Measurements from ENCODE around the gene POGK.

POGK gene

GRCh38 chr1:166899769-166900168 lies 60.5 kb downstream of the POGK start:
- H3K4me3 ChIP-seq (ENCODE audit: low read length, poor library complexity, severe bottlenecking): no peak overlapping the region
- H3K27me3 ChIP-seq (ENCODE audit: insufficient read depth, low read length, poor library complexity, severe bottlenecking): no peaks in the 10 kb centered on the region
- no peaks in the 10 kb centered on the region for H3K79me2 ChIP-seq (ENCODE audit: insufficient read depth, low read length)
- no peak overlapping the region for H3K9ac ChIP-seq (ENCODE audit: low read depth, low read length, poor library complexity, severe bottlenecking)
- no peaks in the 10 kb centered on the region for H3K9me2 ChIP-seq (replicated peaks; ENCODE audit: low read depth, low read length)
- H3F3A ChIP-seq (ENCODE audit: low read depth): peaks cover 4% of the 10 kb centered on the region; the same call in 1 of the 2 replicates
- peaks cover 27% of the 10 kb centered on the region for H3K4me1 ChIP-seq (ENCODE audit: insufficient read depth, low read length, poor library complexity, severe bottlenecking)
- H3K36me3 ChIP-seq (ENCODE audit: insufficient read depth, low read length): no peaks in the 10 kb centered on the region
- TF ChIP-seq CTCF (conservative IDR thresholded peaks at IDR 0.05; ENCODE audit: low read length) (no peak), EZH2phosphoT487 (IDR thresholded peaks at IDR 0.05; ENCODE audit: borderline replicate concordance) (no peak)
- H4K20me1 ChIP-seq (ENCODE audit: insufficient read depth, low read length, poor library complexity, severe bottlenecking): no peaks in the 10 kb centered on the region
- H3K9me3 ChIP-seq (ENCODE audit: insufficient read depth, low read depth, low read length): peaks cover 9% of the 10 kb centered on the region
- no peak overlapping the region for H3K4me2 ChIP-seq (ENCODE audit: low read depth, low read length, poor library complexity, severe bottlenecking)
- H2AFZ ChIP-seq (ENCODE audit: low read length): no peak overlapping the region

GRCh38 chr1:166900987-166901386 lies 61.7 kb downstream of the POGK start:
- Histone ChIP-seq H3K27me3 (ENCODE audit: insufficient read depth, low read length, poor library complexity, severe bottlenecking) (no peaks in the 10 kb centered on the region), H3K4me2 (ENCODE audit: low read depth, low read length, poor library complexity, severe bottlenecking) (peak overlapping the region; percentile 40)
- no peak for TF ChIP-seq CTCF (conservative IDR thresholded peaks at IDR 0.05; ENCODE audit: low read length)
- TF ChIP-seq EZH2phosphoT487 (IDR thresholded peaks at IDR 0.05; ENCODE audit: borderline replicate concordance): no peak

DNA sequence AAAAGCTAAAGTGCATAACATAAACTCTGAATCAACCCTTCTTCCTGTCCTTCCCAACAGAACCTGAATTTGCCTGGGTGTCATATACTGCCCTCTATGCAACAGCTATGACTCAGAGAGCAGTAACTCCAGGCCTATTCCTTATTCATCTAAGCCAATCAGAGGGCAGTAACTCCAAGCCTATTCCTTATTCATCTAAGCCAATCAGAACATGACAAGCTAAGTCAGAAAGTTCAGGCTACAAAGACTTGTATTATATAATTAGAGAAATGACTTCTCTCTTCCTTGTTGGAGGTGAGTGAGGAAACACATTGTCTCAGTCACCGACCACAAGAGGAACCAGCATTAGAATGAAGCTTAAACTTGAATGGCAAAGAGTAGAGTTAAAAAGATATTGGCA lies 63.0 kb downstream of the POGK start:
- peak overlapping the region; percentile 14 for H3K4me3 ChIP-seq (ENCODE audit: low read length, poor library complexity, severe bottlenecking)
- H3K9me3 ChIP-seq (ENCODE audit: insufficient read depth, low read depth, low read length): peaks cover 7% of the 10 kb centered on the region
- H3K9ac ChIP-seq (ENCODE audit: low read depth, low read length, poor library complexity, severe bottlenecking): peak overlapping the region; percentile 51
- peak overlapping the region; percentile 64; the same call in 1 of the 2 replicates for H2AFZ ChIP-seq (ENCODE audit: low read length)
- H3K9me2 ChIP-seq (replicated peaks; ENCODE audit: low read depth, low read length): no peaks in the 10 kb centered on the region
- no peaks in the 10 kb centered on the region for H3K27me3 ChIP-seq (ENCODE audit: insufficient read depth, low read length, poor library complexity, severe bottlenecking)
- TF ChIP-seq CTCF (conservative IDR thresholded peaks at IDR 0.05; ENCODE audit: low read length): peak; percentile 35; the same call in 1 of the 2 replicates
- TF ChIP-seq EZH2phosphoT487 (IDR thresholded peaks at IDR 0.05; ENCODE audit: borderline replicate concordance): no peak
- H3K79me2 ChIP-seq (ENCODE audit: insufficient read depth, low read length): no peaks in the 10 kb centered on the region
- H3K4me1 ChIP-seq (ENCODE audit: insufficient read depth, low read length, poor library complexity, severe bottlenecking): peaks cover 27% of the 10 kb centered on the region
- H3K4me2 ChIP-seq (ENCODE audit: low read depth, low read length, poor library complexity, severe bottlenecking): peak overlapping the region; percentile 40
- no peaks in the 10 kb centered on the region for H3K36me3 ChIP-seq (ENCODE audit: insufficient read depth, low read length)
- H4K20me1 ChIP-seq (ENCODE audit: insufficient read depth, low read length, poor library complexity, severe bottlenecking): no peaks in the 10 kb centered on the region
- peaks cover 4% of the 10 kb centered on the region; the same call in 1 of the 2 replicates for H3F3A ChIP-seq (ENCODE audit: low read depth)

More at GRCh38 chr1:166900987-166901386, 61.7 kb downstream of the POGK start:
- Histone ChIP-seq H3K36me3 (ENCODE audit: insufficient read depth, low read length) (no peaks in the 10 kb centered on the region), H2AFZ (ENCODE audit: low read length) (no peak overlapping the region), H3K4me3 (ENCODE audit: low read length, poor library complexity, severe bottlenecking) (no peak overlapping the region), H3K9ac (ENCODE audit: low read depth, low read length, poor library complexity, severe bottlenecking) (peak overlapping the region; percentile 51), H3F3A (ENCODE audit: low read depth) (peaks cover 4% of the 10 kb centered on the region; the same call in 1 of the 2 replicates), H3K9me2 (replicated peaks; ENCODE audit: low read depth, low read length) (no peaks in the 10 kb centered on the region), H3K79me2 (ENCODE audit: insufficient read depth, low read length) (no peaks in the 10 kb centered on the region), H3K9me3 (ENCODE audit: insufficient read depth, low read depth, low read length) (peaks cover 9% of the 10 kb centered on the region), H3K4me1 (ENCODE audit: insufficient read depth, low read length, poor library complexity, severe bottlenecking) (peaks cover 27% of the 10 kb centered on the region), H4K20me1 (ENCODE audit: insufficient read depth, low read length, poor library complexity, severe bottlenecking) (no peaks in the 10 kb centered on the region)

Measured in Loucy (cell line).